ENCODE results near the gene NFIA.

NFIA gene

GRCh38 chr1:61386323-61386722 is 304.0 kb downstream of the NFIA start:
- DNase-seq: no peak

GRCh38 chr1:61386770-61387169 is 304.4 kb downstream of the NFIA start:
- DNase-seq: no peak

- no peak for DNase-seq
Measured at GRCh38 chr1:61387829-61388228, 305.5 kb downstream of the NFIA start.

GRCh38 chr1:61388566-61388965 is 306.2 kb downstream of the NFIA start:
- no peak for DNase-seq

- no peak for DNase-seq
Measured at GRCh38 chr1:61389194-61389925, 307.0 kb downstream of the NFIA start.

GRCh38 chr1:61389926-61390845 is 307.8 kb downstream of the NFIA start:
- DNase-seq: no peak

- no peak for DNase-seq
Measured at GRCh38 chr1:61391730-61392129, 309.4 kb downstream of the NFIA start.

- no peak for DNase-seq
Measured at GRCh38 chr1:61392409-61393242, 310.3 kb downstream of the NFIA start.

GRCh38 chr1:61393575-61393974 is 311.2 kb downstream of the NFIA start:
- DNase-seq: no peak

GRCh38 chr1:61395146-61395800 is 312.9 kb downstream of the NFIA start:
- DNase-seq: no peak

GRCh38 chr1:61397495-61397894 is 315.1 kb downstream of the NFIA start:
- no peak for DNase-seq

- DNase-seq: no peak
Measured at GRCh38 chr1:61397935-61398334, 315.6 kb downstream of the NFIA start.

GRCh38 chr1:61399199-61399598 is 316.8 kb downstream of the NFIA start:
- DNase-seq: no peak

GRCh38 chr1:61400131-61400770 is 317.9 kb downstream of the NFIA start:
- DNase-seq: no peak

GRCh38 chr1:61400997-61401396 is 318.6 kb downstream of the NFIA start:
- no peak for DNase-seq

- no peak for DNase-seq
Measured at GRCh38 chr1:61403679-61404596, 321.6 kb downstream of the NFIA start.

GRCh38 chr1:61404597-61405376 is 322.4 kb downstream of the NFIA start:
- no peak for DNase-seq

GRCh38 chr1:61406467-61406866 is 324.1 kb downstream of the NFIA start:
- no peak for DNase-seq

- no peak for DNase-seq
Measured at GRCh38 chr1:61412601-61413000, 330.2 kb downstream of the NFIA start.

- no peak for DNase-seq
Measured at GRCh38 chr1:61419196-61419595, 336.8 kb downstream of the NFIA start.

All from cerebellar nuclear complex (tissue), 1 donor.